Activated CD8-positive, alpha-beta memory T cell treated with anti-CD3 and anti-CD28 coated beads, Interleukin-2, amount 50 U/mL, for 48 hours (primary cell): Measurements from ENCODE around the gene AFTPH.

ENCODE experiments used
- DNase-seq: peaks from one replicate; pipeline ENCODE4 v3.0.0-alpha.2; 2020

AFTPH gene

GRCh38 chr2:64615192-64615763, 91.2 kb downstream of the AFTPH start:
- DNase-seq = no peak

- DNase-seq = no peak
Observed at GRCh38 chr2:64615844-64616536, 91.9 kb downstream of the AFTPH start.

- DNase-seq = no peak
Observed at GRCh38 chr2:64617631-64618151, 93.6 kb downstream of the AFTPH start.

- no peak for DNase-seq
Observed at GRCh38 chr2:64620661-64621060, 96.5 kb downstream of the AFTPH start.

GRCh38 chr2:64622443-64623241, 98.5 kb downstream of the AFTPH start:
- DNase-seq = peak; percentile 17

GRCh38 chr2:64623242-64623850, 99.2 kb downstream of the AFTPH start:
- no peak for DNase-seq

- no peak for DNase-seq
Observed at GRCh38 chr2:64624108-64624610, 100.0 kb downstream of the AFTPH start.

- no peak for DNase-seq
Observed at GRCh38 chr2:64624862-64625261, 100.7 kb downstream of the AFTPH start.

- peak; percentile 46 for DNase-seq
Observed at GRCh38 chr2:64625299-64626145, 101.4 kb downstream of the AFTPH start.

GRCh38 chr2:64626146-64626809, 102.2 kb downstream of the AFTPH start:
- DNase-seq = no peak

- DNase-seq = no peak
Observed at GRCh38 chr2:64626963-64627760, 103.0 kb downstream of the AFTPH start.

GRCh38 chr2:64627860-64628841, 104.0 kb downstream of the AFTPH start:
- DNase-seq = no peak

GRCh38 chr2:64629329-64629781, 105.2 kb downstream of the AFTPH start:
- no peak for DNase-seq

- DNase-seq = no peak
Observed at GRCh38 chr2:64629875-64630274, 105.7 kb downstream of the AFTPH start.

- no peak for DNase-seq
Observed at GRCh38 chr2:64630752-64631151, 106.6 kb downstream of the AFTPH start.

- DNase-seq = no peak
Observed at GRCh38 chr2:64631771-64632170, 107.6 kb downstream of the AFTPH start.

GRCh38 chr2:64632835-64633819, 109.0 kb downstream of the AFTPH start:
- no peak for DNase-seq
